Hematopoietic multipotent progenitor cell treated with erythropoietin and hydrocortisone succinate and interleukin-3 and kit ligand, for 8 days (in vitro differentiated cells): Measurements from ENCODE around the gene GJA5.

Experiments used
- DNase-seq: peaks from one replicate; pipeline ENCODE4 v3.0.0-alpha.2; 2015

The GJA5 gene

DNA sequence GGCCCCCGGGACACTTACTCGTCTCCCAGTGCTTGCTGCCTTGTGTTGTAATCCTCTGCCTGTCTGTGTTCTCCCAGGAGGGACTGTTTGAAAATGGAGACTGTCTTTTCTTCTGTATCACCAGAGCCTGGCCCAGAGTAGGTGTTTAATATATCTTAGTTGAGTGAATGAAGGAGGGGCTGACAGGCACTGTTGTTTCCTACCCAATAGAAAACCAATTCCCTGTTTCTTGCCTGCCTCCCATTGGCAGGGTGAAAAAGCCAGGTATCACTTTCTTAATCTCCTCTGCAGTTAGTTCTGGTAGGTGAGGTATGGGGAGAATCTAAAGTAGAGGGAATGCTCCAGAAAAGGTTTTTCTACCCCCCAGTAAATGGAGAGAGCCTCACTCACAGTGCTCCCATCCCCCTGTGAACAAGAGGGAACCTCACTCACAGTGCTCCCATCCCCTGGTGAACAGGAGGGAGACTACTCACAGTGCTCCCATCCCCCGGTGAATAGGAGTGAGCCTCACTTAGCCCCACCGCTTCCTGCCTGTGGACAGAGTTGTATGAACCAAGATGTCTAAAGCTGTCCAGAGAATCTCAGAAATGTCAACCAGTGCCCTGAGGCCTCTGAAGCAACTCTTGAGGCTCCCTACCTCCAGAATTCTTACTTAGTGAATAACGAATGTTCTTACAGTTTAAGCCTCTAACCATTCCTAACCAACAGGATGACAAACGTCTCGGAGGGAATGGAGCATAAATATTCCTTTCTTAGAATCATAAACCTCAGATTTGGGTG lies at the start of gene GJA5:
TSS of gene GJA5 (minus strand) at position 122 of the 780 bp plus-strand sequence. CDS start 1,364 bp downstream, outside the sequence.
- no peak for DNase-seq

DNA sequence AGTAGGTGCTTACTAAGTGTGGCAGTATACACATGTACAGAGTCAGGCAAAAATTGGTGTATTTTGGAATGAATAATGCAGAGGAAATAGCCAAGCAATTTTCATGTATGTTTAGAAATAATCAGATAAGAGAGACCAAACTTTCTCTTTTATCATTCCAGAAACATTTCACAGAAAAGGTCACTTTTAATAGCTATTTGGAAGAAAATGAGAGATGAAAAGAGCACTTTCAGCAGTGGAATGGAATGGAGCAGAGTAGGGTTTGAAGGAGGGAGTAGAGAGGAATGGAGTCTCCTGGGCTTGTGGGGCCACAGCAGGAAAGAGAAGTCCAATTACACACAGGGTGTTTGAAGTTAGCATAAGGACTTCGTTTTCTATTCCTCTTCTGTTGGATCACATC lies 48.8 kb upstream of the GJA5 start:
- no peak for DNase-seq

DNA sequence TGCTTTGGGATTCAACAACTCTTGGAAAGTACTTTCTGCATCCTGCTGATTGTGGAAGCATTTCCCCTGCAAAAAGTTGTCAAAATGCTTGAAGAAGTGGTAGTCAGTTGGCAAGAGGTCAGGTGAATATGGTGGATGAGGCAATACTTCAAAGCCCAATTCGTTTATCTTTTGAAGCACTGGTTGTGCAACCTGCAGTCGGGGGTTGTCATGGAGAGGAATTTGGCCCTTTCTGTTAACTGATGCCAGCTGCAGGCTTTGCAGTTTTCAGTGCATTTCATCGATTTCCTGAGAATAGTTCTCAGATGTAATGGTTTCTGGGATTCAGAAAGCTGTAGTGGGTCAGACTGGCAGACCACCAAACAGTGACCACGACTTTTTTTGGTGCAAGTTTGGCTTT lies 47.6 kb upstream of the GJA5 start:
- no peak for DNase-seq

DNA sequence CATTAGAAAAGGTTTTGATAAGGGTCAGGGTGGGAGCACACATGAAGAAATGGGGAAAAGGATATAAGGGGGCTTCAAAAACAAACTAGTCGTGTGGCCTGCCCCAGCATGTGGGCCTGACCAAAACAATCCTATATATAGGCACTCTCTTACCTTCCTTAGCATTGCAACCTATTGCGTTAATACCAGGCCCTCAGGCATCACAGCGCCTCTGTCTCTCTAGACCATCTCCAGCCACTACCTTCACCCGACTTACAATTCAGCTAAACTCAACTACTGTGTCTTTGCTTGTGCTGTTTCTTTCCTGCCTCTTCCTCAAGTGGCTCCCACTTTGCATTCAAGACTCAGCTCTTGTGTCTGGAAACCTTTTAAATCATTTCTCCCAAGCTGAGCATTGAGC lies 47.0 kb upstream of the GJA5 start:
- DNase-seq = no peak

GRCh38 chr1:147804942-147805723 lies 44.7 kb upstream of the GJA5 start:
- DNase-seq = no peak

- DNase-seq = no peak
Observed at GRCh38 chr1:147800804-147801203, 40.4 kb upstream of the GJA5 start.

- no peak for DNase-seq
Observed at GRCh38 chr1:147798731-147799130, 38.3 kb upstream of the GJA5 start.

DNA sequence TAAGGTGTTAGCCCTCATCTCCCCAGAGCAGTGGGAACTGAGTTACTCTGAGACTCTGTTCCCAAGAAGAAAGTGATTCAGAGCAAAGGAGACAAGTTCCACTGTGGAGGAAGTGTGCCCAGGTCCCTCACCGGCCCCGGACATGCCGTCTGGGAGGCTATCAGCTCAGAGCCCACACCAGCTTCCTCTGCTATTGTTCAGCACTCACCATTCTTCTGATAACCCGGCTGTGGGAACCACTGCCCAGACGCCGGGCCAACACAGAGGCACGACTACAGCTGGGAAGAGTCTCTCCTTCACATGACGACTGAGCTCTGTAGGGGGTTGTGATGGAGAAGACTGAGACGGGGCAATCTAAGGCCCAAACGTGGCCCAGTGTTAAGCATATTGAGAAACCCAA lies 34.2 kb upstream of the GJA5 start:
- no peak for DNase-seq

GRCh38 chr1:147791876-147792275 lies 31.5 kb upstream of the GJA5 start:
- no peak for DNase-seq

GRCh38 chr1:147787765-147788164 lies 27.4 kb upstream of the GJA5 start:
- DNase-seq = no peak

GRCh38 chr1:147786536-147786935 lies 26.1 kb upstream of the GJA5 start:
- no peak for DNase-seq

DNA sequence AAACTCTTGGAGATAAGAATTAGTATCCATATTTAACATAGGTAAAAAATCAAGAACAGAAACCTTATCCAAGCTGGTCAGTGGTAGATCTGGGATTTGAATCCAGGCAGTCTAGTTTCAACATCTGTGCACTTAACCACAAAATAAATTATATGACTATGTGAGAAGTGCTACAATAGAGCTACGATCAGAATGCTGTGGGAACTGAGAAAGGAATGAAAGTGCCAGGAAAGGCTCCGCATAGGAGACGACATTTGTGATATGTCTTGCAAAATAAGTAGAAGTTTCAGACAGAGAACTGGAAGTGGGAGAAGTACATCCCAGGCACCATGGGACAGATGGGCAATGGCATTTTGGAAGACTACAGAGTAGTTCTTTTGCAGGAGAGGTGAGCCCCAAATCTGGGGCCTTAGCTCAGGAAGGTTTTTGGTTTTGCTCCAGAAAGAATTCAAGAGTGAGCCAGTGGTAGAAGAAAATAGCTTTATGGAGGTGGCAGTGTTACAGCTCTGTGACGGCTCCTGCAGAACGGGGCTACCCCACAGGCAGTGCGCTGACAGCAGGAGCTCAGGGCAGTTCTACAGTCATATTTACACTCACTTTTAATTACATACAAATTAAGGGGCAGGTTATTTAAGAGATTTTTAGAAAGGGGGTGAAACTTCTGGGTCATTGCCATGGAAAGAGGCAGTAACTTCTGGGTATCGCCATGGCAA lies 25.5 kb upstream of the GJA5 start:
- no peak for DNase-seq

DNA sequence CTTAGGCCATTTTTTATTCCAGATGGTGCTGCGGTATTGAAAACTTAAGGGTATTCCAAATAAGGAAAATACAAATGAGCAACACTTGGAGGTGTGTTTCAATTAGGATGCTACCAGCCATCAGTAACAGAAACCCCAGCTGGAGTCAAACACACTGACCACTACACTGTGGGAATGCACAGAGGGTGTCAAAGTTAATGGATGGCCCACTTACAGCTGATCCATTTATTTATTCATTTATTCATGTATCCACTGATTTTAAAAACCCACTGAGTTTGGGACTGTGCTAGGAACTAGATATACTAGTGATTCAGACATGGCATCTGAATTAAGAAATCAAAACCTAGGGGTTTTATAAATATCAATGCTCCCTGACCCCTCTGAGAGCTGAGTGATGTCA lies 24.5 kb upstream of the GJA5 start:
- no peak for DNase-seq

GRCh38 chr1:147781056-147781471 lies 20.7 kb upstream of the GJA5 start:
- DNase-seq = no peak

DNA sequence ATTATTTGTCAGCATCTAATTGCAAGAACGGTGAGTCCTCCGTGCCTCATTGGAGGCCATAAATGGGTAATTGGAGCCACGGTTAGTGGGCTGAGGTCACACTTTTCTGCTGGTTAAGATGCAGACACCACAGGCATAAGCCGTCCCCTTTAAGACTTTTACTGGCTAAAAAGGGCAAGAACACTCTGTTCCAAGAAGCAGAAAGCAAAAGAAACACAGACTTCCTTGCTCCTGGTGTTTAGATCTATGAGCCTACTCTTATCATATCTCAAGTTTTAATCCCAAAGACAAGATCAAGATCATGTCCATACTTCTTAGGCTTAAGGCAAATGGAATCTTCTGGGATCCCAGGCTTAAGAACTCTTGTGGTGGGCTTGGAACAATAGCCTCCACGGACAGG lies 17.3 kb upstream of the GJA5 start:
- no peak for DNase-seq

DNA sequence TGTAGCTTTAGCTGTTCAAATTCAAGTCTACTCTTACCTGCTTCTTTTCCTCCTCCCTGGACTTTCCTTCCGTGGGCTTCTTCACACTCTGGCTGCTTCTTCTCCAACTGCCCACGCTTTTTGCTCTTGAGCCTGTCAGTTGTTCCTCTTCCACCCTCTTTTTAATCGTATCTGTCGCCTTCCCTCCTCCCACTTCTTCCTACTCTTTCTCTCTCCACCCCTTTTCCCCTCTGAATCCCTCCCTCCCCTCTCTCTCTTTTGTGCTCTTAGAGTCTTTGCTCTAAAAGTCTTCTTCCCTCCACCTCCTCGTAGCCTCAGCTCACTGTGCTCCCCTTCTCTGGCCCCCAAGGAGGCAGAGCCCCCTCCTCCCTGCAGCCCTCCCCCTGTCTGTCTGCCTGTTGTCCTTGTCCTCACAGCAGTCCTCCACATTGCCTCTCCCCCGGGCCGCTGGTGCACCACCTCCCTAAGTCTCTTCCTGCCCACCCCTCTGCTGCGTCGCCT lies 12.9 kb upstream of the GJA5 start:
- no peak for DNase-seq

- DNase-seq = no peak
Observed at GRCh38 chr1:147772570-147772969, 12.2 kb upstream of the GJA5 start.

DNA sequence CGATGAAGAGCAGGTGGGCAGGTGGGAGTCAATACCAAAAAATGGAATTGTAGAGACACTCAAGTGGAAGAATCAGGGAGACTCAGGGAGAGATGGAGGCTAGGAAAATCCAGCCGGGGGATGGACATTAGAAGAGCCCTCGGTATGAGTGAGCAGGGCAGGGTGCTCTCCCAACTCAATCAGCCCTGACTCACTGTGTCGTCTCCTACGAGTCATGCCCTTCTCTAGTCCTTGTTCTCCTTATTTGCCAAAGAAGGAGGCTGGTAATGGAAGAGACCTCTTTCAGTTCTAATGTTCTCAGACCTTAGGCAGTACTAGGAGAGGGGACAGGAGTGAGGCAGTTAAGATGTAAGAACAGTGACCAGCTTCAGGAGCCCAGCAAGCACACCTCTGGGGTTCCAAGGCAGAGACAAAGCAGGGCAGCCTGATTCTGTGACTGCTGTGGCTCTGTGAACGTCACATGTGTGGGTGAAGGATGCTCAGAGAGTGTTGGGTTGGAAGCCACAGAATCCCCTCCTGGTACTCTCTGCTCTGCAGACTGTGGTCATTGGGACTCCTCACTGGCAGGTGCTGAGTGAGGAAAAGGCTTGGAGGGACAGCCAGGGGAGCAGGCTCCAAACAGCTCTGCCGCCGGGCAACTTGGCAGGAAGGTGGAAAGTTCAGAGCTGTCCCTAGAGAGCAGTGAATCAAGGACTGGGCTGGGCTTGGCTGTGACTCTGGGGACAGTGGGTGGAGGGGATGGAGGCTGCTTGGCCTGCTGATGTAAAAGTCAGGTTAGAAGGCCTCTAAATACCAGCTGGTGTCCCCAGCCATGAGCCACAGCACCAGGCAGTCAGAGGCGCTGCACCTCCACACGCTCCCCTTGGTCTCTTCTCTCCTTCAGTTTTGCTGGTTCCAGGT lies 11.1 kb upstream of the GJA5 start:
- DNase-seq = no peak

GRCh38 chr1:147769106-147769505 lies 8.7 kb upstream of the GJA5 start:
- no peak for DNase-seq

DNA sequence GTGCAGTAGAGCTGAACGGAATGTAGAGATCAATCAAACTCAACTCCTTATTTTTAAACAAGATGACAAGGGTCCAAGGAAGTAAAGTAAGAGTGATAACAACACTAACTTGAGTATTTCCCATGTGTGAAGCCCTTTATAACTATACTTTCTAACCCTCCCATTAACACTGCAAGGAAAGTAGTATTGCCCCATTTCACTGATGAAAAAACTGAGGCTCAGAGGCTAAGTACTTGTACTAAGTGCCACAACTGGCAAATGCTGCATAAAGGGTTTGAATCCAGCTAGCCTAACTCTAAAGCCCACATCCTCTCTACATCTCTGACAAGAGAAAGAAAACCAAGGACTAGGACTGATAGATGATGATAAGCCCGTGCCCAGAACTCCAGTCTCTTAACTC lies 8.2 kb upstream of the GJA5 start:
- DNase-seq = no peak

GRCh38 chr1:147768101-147768500 lies 7.7 kb upstream of the GJA5 start:
- DNase-seq = no peak

DNA sequence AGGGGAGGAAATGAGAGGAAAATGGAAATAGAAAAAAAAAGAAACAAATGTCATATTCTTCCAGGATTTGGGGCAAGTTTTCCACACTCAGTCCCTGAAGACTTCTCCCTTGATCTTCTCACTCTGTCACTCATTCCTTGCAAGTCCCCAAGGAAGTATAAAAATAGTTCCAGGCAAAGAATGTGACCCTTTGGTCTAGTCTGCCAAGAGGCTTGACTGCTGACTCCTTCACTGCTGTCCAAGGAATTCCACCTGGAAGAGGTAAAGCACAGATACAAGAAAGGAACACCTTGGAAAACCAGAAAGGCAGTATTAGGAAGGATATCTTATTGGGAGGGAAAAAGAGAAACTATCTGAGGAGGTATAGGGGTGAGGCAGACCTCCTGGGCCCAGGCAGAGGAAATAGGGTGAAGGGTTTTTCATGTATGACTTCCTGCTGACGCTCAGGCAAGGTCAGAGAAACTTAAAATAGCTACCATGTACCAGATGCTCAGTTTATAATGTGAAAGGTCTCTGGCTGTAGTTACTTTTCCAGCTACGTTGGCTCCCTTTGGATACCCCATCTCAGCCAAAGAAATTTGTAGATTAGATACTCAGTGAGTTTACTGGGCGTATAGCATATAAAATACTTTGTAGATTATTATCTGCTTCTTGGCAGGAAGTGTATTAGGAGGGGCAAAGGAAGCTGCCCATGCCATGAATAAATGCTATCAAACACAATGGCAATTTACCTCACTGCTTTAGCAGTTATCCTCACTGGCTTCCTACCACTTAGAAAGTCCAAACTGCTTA lies 2.0 kb upstream of the GJA5 start:
- DNase-seq = no peak
